KOPT-K1 (cell line): ENCODE measurements around the gene SEC14L1.
"Not testable (repeated sequence)": the region's sequence is repeated elsewhere in the genome, so short reads cannot be mapped to it uniquely, and the experiment has no call there.

Experiments
- H3K27ac ChIP-seq: fragments of 200-600 bp; sonication (generic); 2 replicates; pipeline ENCODE4 v1.5.1; 2016; ENCODE audit warnings: antibody characterized with exemption, mild to moderate bottlenecking, low read depth, low read length; ENCODE audit not compliant: poor library complexity, severe bottlenecking
- H3K36me3 ChIP-seq: fragments of 200-600 bp; sonication (generic); 2 replicates; pipeline ENCODE4 v1.5.1; 2017; ENCODE audit warnings: antibody characterized with exemption, mild to moderate bottlenecking, low read length, moderate library complexity; ENCODE audit not compliant: insufficient read depth
- H3K9me3 ChIP-seq: fragments of 200-600 bp; sonication (generic); 2 replicates; pipeline ENCODE4 v1.5.1; 2017; ENCODE audit warnings: antibody characterized with exemption, low read length, mild to moderate bottlenecking; ENCODE audit not compliant: insufficient read depth, poor library complexity, severe bottlenecking

Gene SEC14L1

DNA sequence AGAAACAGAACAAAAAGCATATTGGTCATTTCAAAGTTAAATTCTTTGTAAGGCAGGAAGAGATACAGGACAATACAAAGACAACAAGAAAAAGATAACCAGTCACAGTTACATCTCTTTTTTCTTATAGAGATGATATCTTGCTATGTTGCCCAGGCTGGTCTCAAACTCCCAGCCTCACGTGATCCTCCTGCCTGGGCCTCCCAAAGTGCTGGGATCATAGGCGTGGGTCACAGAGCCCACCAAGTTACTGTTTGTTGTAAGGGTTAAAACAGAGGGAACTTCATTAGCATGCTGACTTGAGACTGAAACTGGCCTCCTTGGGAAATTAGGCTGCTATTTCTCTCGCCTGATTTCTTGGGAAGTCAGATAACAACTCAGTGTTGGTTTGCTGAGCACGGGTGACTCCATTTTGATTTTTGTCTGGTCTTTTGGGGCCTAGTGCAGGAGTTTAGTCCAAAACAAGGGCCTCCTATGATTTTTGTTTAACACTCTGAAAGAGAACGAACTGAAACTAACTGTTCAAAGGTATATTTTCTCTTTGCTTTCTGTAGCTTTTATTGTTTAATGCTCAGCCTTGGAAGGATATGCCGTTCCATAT lies 31.5 kb upstream of the SEC14L1 start:
- no peaks in the 10 kb centered on the region for H3K9me3 ChIP-seq
- H3K27ac ChIP-seq = no peak overlapping the region
- no peaks in the 10 kb centered on the region for H3K36me3 ChIP-seq

DNA sequence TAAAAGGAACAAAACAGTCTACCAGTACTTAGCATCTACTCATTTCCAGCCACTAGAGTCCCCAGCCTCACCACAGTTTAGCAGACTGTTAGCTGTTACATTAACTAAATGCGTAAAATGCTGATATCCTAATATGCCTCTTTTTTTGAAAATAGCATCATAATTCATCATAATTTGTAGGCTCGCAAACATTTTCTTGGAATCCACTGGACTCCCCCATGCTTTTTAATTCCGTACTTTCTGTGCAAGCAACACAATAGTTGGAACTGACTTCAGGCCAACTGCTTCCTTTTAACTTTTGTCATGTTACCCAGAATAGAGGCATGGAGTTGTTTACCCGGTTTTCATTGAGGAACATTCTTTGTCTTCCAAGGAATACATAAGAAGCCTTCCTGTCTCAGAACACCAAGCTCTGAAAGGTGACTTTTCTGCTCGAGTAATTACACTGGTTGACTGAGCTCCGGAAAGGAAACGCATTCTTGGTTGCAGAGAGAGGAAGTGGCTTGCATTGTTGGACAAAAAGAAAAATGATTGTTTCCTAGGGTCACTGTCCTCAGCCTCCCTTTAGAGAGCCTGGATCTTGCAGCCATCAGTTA lies 30.9 kb upstream of the SEC14L1 start:
- no peaks in the 10 kb centered on the region for H3K9me3 ChIP-seq
- no peak overlapping the region for H3K27ac ChIP-seq
- H3K36me3 ChIP-seq = no peaks in the 10 kb centered on the region

DNA sequence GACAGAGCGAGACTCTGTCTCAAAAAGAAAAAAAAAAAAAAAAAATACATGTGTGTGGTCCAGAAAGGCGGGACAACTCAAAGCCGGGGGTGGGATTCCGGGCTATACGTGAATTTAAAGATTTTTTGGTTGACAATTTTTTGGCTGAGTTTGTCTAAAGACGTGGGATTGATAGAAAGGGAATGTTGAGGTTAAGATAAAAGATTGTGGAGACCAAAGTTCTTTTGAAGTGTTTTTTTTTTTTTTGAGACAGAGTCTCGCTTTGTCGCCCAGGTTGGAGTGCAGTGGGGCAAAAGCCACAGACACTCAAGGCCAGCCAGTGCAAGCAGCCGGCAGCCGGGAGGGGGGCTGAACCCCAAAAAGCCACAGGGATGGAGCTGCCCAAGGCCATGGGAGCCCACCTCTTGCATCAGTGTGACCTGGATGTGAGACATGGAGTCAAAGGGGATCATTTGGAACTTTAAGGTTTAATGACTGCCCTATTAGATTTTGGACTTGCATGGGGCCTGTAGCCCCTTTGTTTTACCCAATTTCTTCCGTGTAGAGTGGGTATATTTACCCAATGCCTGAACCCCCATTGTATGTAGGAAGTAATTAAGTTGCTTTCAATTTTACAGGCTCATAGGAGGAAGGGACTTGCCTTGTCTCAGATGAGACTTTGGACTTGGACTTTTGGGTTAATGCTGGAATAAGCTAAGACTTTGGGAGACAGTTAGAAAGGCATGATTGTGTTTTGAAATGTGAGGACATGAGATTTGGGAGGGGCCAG lies 29.4 kb upstream of the SEC14L1 start:
- not testable (repeated sequence) for H3K27ac ChIP-seq, H3K9me3 ChIP-seq, H3K36me3 ChIP-seq

DNA sequence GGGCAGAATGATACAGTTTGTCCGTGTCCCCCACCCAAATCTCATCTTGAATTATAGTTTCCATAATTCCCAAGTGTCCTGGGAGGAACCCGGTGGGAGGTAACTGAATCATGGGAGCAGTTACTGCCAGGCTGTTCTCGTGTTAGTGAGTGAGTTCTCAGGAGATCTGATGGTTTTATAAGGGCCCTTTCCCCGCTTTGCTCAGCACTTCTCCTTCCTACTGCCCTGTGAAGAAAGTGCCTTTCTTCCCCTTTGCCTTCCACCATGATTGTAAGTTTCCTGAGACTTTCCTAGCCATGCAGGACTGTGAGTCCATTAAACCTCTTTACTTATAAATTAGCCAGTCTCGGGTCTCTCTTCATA lies 28.9 kb upstream of the SEC14L1 start:
- H3K9me3 ChIP-seq = no peaks in the 10 kb centered on the region
- no peak overlapping the region for H3K27ac ChIP-seq
- H3K36me3 ChIP-seq = no peaks in the 10 kb centered on the region

DNA sequence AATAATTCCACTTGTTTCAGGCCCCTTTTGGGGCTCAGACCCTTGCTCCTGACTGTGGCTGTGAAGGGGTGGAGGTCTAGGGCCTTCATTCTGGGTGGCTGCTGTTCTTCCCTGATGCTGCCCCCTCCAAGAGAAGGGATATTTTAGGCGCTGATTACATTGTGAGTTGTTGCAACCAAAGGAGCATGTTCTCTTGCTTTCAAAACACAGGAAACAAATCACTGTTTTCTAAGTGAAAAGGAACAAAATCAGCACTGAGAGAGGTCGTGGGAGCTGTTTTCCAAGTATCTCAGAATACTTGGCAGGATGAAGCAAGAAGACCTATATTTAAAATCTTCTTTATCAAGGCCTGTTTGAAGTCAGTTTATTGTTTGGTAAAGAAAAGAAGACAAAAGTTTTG lies 25.3 kb upstream of the SEC14L1 start:
- H3K36me3 ChIP-seq = no peaks in the 10 kb centered on the region
- H3K9me3 ChIP-seq = no peaks in the 10 kb centered on the region
- H3K27ac ChIP-seq = no peak overlapping the region

DNA sequence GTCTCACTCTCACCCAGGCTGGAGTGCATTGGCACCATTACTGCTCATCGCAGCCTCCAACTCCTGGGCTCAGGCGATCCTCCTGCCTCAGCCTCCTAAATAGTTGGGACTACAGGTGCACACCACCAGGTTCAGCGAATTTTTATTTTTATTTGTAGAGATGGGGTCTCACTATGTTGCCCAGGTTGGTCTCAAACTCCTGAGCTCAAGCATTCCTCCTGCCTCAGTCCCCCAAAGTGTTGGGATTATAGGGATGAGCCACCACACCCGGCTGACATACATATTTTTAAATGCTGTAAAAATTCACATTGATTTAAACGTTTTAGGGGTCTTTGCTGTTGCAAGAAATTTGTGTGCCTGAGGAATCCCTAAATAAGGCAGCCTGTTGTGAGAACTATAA lies 24.8 kb upstream of the SEC14L1 start:
- Histone ChIP-seq H3K36me3 (no peaks in the 10 kb centered on the region), H3K9me3 (no peaks in the 10 kb centered on the region), H3K27ac (no peak overlapping the region)

DNA sequence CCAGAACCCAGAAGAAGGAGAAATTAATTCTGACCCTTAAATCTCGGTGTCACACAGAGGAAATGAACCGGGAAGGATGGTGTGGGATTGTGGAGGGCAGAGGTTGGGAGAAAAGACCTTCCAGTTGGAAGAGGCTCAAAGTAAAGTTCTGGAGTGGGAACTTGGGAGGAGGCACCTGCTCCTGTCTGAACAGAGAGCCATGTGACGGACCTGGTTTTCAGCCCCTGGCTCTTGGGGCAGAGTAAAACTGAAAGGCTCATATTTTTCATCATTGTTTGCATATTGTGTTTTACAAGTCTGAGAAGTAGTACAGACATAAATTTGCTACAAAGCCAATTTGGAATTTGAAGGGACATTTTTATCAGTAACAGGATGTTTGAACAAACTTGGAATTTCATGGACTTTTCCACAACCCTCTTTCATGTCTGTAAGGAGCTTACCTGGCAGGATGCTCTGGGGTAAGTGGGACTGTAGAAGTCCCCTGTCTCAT lies 24.4 kb upstream of the SEC14L1 start:
- Histone ChIP-seq H3K36me3 (no peaks in the 10 kb centered on the region), H3K27ac (no peak overlapping the region)

DNA sequence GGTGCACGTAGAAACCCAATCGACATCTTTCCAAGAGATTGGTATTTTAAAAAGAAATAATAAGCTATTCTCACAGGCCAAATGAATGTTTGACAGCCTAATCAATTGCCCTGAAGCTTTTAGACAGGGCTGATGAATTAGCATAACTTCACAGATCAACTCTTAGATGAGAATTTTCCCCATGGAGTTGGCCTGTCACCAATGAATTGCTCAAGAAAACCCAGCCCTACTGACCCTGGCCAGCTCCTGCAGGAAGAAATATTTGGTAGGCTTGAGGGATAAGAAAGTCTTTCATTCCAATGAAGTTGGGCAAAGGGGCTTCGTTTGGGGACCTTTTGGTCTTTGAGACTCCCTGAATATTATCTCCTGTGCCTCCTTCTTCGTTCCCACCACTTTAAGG lies 23.4 kb upstream of the SEC14L1 start:
- Histone ChIP-seq H3K27ac (no peak overlapping the region), H3K9me3 (no peaks in the 10 kb centered on the region), H3K36me3 (no peaks in the 10 kb centered on the region)

More for the DNA sequence above, 24.4 kb upstream of the SEC14L1 start:
- no peaks in the 10 kb centered on the region for H3K9me3 ChIP-seq

DNA sequence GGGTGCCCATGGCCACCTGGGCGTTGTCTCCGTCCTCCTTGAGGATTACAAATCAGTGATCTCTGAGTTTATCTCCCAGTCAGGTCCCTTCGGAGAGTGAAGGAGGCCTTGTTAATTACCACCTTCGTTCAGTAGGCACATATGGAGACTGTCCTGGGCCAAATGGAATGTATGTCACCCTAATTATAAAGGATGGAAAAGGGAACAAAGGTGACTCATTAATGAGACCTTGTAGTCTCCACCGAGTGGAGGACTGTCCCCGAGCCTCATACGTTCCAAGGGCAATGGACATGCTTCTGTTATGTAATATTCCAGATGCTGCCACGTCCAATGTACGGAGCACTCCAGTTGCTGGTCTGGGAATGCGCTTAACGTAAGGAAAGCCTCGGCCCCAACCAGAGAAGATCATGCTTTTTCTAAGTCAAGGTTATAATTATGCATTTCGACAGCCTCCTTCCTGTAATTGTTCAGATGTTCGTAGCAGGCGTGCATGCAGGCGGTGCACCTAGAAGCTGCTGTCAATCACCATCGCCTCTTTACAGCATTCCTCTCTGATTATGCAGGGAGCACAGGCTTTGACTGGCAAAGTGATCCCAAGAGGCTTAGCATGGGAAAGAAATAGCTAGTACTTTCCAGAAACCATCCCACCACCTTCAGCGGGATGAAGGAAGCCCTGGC lies 22.4 kb upstream of the SEC14L1 start:
- H3K27ac ChIP-seq = no peak overlapping the region
- H3K36me3 ChIP-seq = no peaks in the 10 kb centered on the region
- H3K9me3 ChIP-seq = no peaks in the 10 kb centered on the region

DNA sequence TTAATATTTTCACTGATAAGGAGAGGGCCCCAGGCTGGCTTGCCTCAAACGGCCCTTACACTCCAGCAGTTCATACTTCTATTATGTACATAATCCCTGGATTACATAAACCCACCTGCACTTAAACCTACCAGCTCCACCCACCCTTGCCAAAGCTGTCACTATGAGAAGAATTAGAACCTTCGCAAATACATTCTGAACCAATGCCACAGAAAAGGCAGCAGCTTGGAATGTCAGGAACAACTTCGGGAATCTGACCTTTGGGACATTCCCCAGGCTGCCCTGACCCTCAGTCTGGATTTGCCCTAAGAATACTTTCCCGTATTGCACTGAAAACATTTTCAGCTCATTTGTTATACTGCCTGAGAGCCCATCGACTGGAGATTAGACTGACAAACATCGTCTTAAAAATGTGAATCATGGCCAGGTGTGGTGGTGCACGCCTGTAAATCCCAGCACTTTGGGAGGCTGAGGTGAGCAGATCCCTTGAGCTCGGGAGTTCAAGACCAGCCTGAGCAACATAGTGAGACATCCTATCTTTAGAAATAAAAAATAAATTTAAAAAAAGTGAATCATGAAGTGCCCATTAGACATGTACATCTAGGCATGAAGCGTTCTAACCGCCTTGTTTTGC lies 21.0 kb upstream of the SEC14L1 start:
- no peaks in the 10 kb centered on the region for H3K9me3 ChIP-seq
- no peaks in the 10 kb centered on the region for H3K36me3 ChIP-seq
- no peak overlapping the region for H3K27ac ChIP-seq

DNA sequence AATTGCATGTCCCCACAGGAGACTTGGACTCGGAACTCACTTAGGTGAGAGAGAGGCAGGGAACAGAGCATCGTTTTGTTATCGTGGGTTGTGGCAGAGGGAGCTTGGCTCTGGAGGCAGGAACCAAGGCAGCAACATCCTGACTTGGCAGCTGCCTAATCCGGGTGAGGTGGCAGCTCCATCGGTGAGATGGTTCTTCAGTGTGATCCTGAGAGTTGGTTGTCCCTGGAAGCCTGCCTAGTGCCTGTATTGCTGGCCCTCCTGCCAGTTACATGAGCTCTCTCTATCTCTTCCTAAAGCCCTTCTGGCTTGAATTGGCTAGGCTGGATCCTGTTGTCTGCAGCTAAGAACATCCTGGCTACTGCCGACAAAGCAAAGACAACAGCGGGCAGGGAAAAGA lies 19.9 kb upstream of the SEC14L1 start:
- Histone ChIP-seq H3K9me3 (no peaks in the 10 kb centered on the region), H3K27ac (no peak overlapping the region), H3K36me3 (no peaks in the 10 kb centered on the region)

DNA sequence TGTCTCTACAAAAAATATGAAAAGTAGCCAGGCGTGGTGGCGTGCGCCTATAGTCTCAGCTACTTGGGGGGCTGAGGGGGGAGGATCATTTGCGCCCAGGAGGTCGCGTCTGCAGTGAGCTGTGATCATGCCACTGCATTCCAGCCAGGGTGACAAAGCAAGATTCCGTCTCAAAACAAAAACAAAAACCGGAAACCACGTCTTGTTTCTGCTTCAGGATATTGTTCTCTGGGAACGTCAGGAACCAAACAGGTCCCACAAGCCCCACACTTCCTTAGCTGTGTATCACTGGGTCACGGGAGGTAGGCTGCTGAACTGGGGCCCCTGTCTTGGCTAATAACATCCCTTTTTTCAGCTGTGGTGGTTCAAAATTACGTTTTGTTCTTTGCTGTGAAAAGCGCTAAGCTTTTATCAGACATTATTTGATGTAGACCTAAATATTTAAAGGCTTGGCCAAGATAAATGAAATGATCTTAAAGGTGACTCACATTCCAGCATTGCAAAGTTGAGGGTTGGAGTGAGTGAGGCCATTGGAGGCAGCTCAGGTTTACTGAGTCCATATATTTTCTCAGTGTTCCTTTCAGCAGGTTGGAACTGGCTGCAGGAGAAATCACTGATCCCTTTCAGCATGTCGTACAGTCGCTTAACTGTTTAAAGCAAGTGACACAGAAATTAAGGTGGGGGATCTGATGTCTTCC lies 16.4 kb upstream of the SEC14L1 start:
- Histone ChIP-seq H3K27ac (no peak overlapping the region), H3K9me3 (no peaks in the 10 kb centered on the region), H3K36me3 (no peaks in the 10 kb centered on the region)

DNA sequence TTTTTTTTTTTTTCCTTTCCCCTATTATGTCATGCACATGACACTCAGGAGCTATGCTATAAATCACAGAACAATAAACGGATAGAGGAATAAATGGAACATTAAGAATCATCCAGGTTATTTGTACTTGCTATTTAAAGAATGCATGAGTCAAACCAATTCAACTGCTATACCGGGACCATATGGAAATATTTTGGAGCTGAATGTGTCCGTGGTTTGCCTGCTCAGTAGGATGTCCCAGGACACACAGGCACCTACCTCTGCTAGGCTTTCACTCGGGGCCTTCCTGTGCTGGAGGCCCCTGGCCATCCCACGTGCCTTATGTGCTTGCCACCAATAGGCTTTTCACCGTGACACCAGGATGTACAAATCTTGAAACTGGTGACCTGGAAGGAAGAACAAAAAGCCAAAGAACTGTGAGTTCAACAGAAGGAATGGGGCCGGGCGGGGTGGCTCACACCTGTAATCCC lies 15.3 kb upstream of the SEC14L1 start:
- H3K9me3 ChIP-seq = no peaks in the 10 kb centered on the region
- no peaks in the 10 kb centered on the region for H3K36me3 ChIP-seq
- no peak overlapping the region for H3K27ac ChIP-seq

DNA sequence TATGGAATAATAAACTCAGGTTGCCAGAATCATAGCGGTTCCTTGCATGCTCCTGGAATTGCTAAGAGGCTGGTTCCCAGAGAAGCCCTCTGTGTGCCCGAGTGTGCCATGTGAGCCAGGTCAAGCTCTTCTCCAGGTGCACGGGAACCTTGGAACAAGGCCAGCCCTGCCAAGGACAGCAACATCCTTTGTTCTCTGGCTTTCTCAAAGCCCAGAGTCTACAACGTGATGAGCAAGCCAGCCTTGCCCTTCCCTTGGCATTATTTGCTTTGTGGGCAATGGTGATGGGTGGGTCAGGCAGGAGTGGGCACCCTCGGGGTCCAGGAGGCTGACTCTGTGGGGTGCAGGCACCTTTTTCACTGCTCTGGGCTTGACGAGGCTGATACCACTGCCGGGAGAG lies 14.2 kb upstream of the SEC14L1 start:
- no peak overlapping the region for H3K27ac ChIP-seq
- H3K9me3 ChIP-seq = no peaks in the 10 kb centered on the region

More for the DNA sequence above, 14.2 kb upstream of the SEC14L1 start:
- no peaks in the 10 kb centered on the region for H3K36me3 ChIP-seq
